Neural cell (in vitro differentiated cells): ENCODE data around the gene GNPTG. TPM values are rescaled to one million over a fixed set of nuclear protein-coding genes. Genes with fewer than 3 reads are reported as not detected.

Experiments
- H2AFZ ChIP-seq: fragments of 200-600, 300-800 bp; sonication (generic), shearing (Covaris generic); 2 replicates; pipeline ENCODE4 v1.6.0; 2014; ENCODE audit warnings: low read depth, mild to moderate bottlenecking, antibody characterized with exemption, low read length, moderate library complexity
- H3F3A ChIP-seq: fragments of 200-600 bp; shearing (Covaris generic); 2 replicates; pipeline ENCODE4 v1.6.1; 2016; ENCODE audit warnings: mild to moderate bottlenecking, moderate library complexity, mixed read lengths, antibody characterized with exemption, low read length; ENCODE audit not compliant: insufficient read depth, poor library complexity, severe bottlenecking
- H3K27ac ChIP-seq: fragments of 200-600, 300-800 bp; sonication (generic), shearing (Covaris generic); 2 replicates; pipeline ENCODE4 v1.5.1; 2014; ENCODE audit warnings: mild to moderate bottlenecking, low read length, moderate library complexity
- H3K27me3 ChIP-seq: fragments of 300-800, 200-600 bp; sonication (generic), shearing (Covaris generic); 2 replicates; pipeline ENCODE4 v1.6.0; 2014; ENCODE audit warnings: mild to moderate bottlenecking, low read depth, low read length, moderate library complexity; ENCODE audit not compliant: insufficient read depth
- H3K36me3 ChIP-seq: fragments of 300-800, 200-600 bp; sonication (generic), shearing (Covaris generic); 2 replicates; pipeline ENCODE4 v1.5.1; 2014; ENCODE audit warnings: mild to moderate bottlenecking, antibody characterized with exemption, low read length, moderate library complexity; ENCODE audit not compliant: insufficient read depth
- H3K4me2 ChIP-seq: fragments of 300-800, 200-600 bp; sonication (generic), shearing (Covaris generic); 2 replicates; pipeline ENCODE4 v1.6.0; 2014; ENCODE audit warnings: mild to moderate bottlenecking, low read length
- H3K4me3 ChIP-seq: fragments of 300-800, 200-600 bp; sonication (generic), shearing (Covaris generic); 2 replicates; pipeline ENCODE4 v1.5.1; 2014; ENCODE audit warnings: mild to moderate bottlenecking, low read length, moderate library complexity
- H3K79me2 ChIP-seq: fragments of 200-600 bp; shearing (Covaris generic); replicated peaks from 2 replicates; pipeline ENCODE4 v1.6.0; 2014; ENCODE audit warnings: mild to moderate bottlenecking, low read length, moderate library complexity; ENCODE audit not compliant: insufficient read depth
- H3K9ac ChIP-seq: fragments of 300-800, 200-600 bp; sonication (generic), shearing (Covaris generic); 2 replicates; pipeline ENCODE4 v1.6.1; 2016; ENCODE audit warnings: mild to moderate bottlenecking, low read length, mixed read lengths
- H3K9me2 ChIP-seq: fragments of 200-600 bp; shearing (Covaris generic); 2 replicates; pipeline ENCODE4 v1.6.1; 2016; ENCODE audit warnings: mild to moderate bottlenecking, low read length, mixed read lengths; ENCODE audit not compliant: insufficient read depth
- H3K9me3 ChIP-seq: fragments of 200-600, 300-800 bp; sonication (generic), shearing (Covaris generic); 2 replicates; pipeline ENCODE4 v1.6.1; 2016; ENCODE audit warnings: mild to moderate bottlenecking, mixed run types, low read length, moderate library complexity, mixed read lengths
- H4K20me1 ChIP-seq: fragments of 200-600 bp; shearing (Covaris generic); 2 replicates; pipeline ENCODE4 v1.6.1; 2016; ENCODE audit warnings: mild to moderate bottlenecking, mixed run types; ENCODE audit not compliant: insufficient read depth
- CTCF ChIP-seq: fragments of 450-650 bp; IDR thresholded peaks from 2 replicates; pipeline ENCODE4 v1.5.1; 2014; ENCODE audit warnings: antibody characterized with exemption, mild to moderate bottlenecking, moderate library complexity; ENCODE audit not compliant: poor library complexity, severe bottlenecking
- EP300 ChIP-seq: fragments of 450-650 bp; conservative IDR thresholded peaks from 2 replicates; pipeline ENCODE4 v1.6.1; 2014; ENCODE audit warnings: antibody characterized with exemption, mild to moderate bottlenecking, moderate library complexity; ENCODE audit not compliant: poor library complexity, severe bottlenecking
- EZH2 ChIP-seq: fragments of 200-600, 300-800 bp; shearing (Covaris generic), sonication (generic); IDR thresholded peaks from 2 replicates; pipeline ENCODE4 v1.6.1; 2014; ENCODE audit warnings: antibody characterized with exemption, low read length, borderline replicate concordance, mild to moderate bottlenecking; ENCODE audit not compliant: insufficient read depth, poor library complexity, severe bottlenecking
- MXI1 ChIP-seq: fragments of 450-650 bp; conservative IDR thresholded peaks from 2 replicates; pipeline ENCODE4 v1.6.1; 2014; ENCODE audit warnings: antibody characterized with exemption, mild to moderate bottlenecking; ENCODE audit not compliant: poor library complexity, severe bottlenecking
- POLR2AphosphoS5 ChIP-seq: IDR thresholded peaks from 2 replicates; pipeline ENCODE4 v1.6.1; 2012
- RAD21 ChIP-seq: fragments of 450-650 bp; conservative IDR thresholded peaks from 2 replicates; pipeline ENCODE4 v1.6.1; 2014; ENCODE audit warnings: antibody characterized with exemption, mild to moderate bottlenecking, moderate library complexity
- REST ChIP-seq: IDR thresholded peaks from 2 replicates; pipeline ENCODE4 v1.6.1; 2012; ENCODE audit warnings: borderline replicate concordance
- SMC3 ChIP-seq: fragments of 450-650 bp; conservative IDR thresholded peaks from 2 replicates; pipeline ENCODE4 v1.6.1; 2014; ENCODE audit warnings: antibody characterized with exemption, mild to moderate bottlenecking, moderate library complexity; ENCODE audit not compliant: poor library complexity
- TAF1 ChIP-seq: IDR thresholded peaks from 2 replicates; pipeline ENCODE4 v1.6.1; 2012; ENCODE audit warnings: low read depth
- polyA plus RNA-seq: library from polyadenylated mRNA; depleted of rRNA; stranded (reverse); fragments of >200 nt; gene quantifications from 2 replicates; pipeline ENCODE4 v1.2.3, GENCODE V29; 2014

Gene GNPTG
- polyA plus RNA-seq, 1 donor from 2014 or later: 90.5 TPM

GRCh38 chr16:1351215-1351581 lies 533 bp upstream of the GNPTG start:
- Histone ChIP-seq H3K9ac (peak overlapping the region; percentile 70), H2AFZ (no peak overlapping the region), H4K20me1 (no peaks in the 10 kb centered on the region), H3K9me3 (no peaks in the 10 kb centered on the region), H3K36me3 (no peaks in the 10 kb centered on the region), H3K4me3 (peak overlapping the region; percentile 97), H3K9me2 (no peaks in the 10 kb centered on the region), H3K4me2 (peak overlapping the region; percentile 75), H3K79me2 (peaks cover 26% of the 10 kb centered on the region), H3F3A (no peaks in the 10 kb centered on the region), H3K27ac (no peak overlapping the region), H3K27me3 (no peaks in the 10 kb centered on the region)
- no peak for TF ChIP-seq MXI1
- TF ChIP-seq REST: no peak
- TF ChIP-seq EP300: no peak
- TF ChIP-seq RAD21: no peak
- TF ChIP-seq POLR2AphosphoS5: no peak
- no peak for TF ChIP-seq SMC3
- TF ChIP-seq CTCF: no peak
- no peak for TF ChIP-seq EZH2
- no peak for TF ChIP-seq TAF1

GRCh38 chr16:1354815-1355540 lies 3.2 kb downstream of the GNPTG start:
- Histone ChIP-seq H2AFZ (no peak overlapping the region), H4K20me1 (no peaks in the 10 kb centered on the region), H3K9ac (no peak overlapping the region), H3K9me2 (no peaks in the 10 kb centered on the region), H3K4me2 (no peak overlapping the region), H3K4me3 (no peak overlapping the region), H3K27ac (no peak overlapping the region), H3K36me3 (no peaks in the 10 kb centered on the region), H3K9me3 (no peaks in the 10 kb centered on the region), H3F3A (no peaks in the 10 kb centered on the region), H3K79me2 (peaks cover 26% of the 10 kb centered on the region), H3K27me3 (no peaks in the 10 kb centered on the region)
- no peak for TF ChIP-seq RAD21
- TF ChIP-seq POLR2AphosphoS5: no peak
- TF ChIP-seq EZH2: no peak
- no peak for TF ChIP-seq TAF1
- no peak for TF ChIP-seq EP300
- no peak for TF ChIP-seq REST
- TF ChIP-seq MXI1: no peak
- TF ChIP-seq SMC3: no peak
